Left ventricle myocardium inferior (tissue), 1 donor: ENCODE data around the gene OAT. TPM values are rescaled to one million over a fixed set of nuclear protein-coding genes. Genes with fewer than 3 reads are reported as not detected.

Source experiments
- DNase-seq: peaks from one replicate; pipeline ENCODE4 v3.0.0-alpha.2; 2020
- H3K27ac ChIP-seq: fragments of 200-600 bp; replicated peaks from 2 replicates; pipeline ENCODE4 v1.8.0; 2021
- H3K27me3 ChIP-seq: fragments of 200-600 bp; 2 replicates; pipeline ENCODE4 v1.8.0; 2021; ENCODE audit warnings: low read depth
- H3K36me3 ChIP-seq: fragments of 200-600 bp; 2 replicates; pipeline ENCODE4 v1.8.0; 2021
- H3K4me1 ChIP-seq: fragments of 200-600 bp; 2 replicates; pipeline ENCODE4 v1.8.0; 2021
- H3K4me3 ChIP-seq: fragments of 200-600 bp; 2 replicates; pipeline ENCODE4 v1.8.0; 2021; ENCODE audit warnings: mild to moderate bottlenecking, moderate library complexity
- H3K9me3 ChIP-seq: fragments of 200-600 bp; replicated peaks from 2 replicates; pipeline ENCODE4 v1.8.0; 2021
- intact Hi-C: fragments of 100-400 bp; cut with micrococcal nuclease; formaldehyde crosslinking; loops from one replicate; pipeline ENCODE4 v1.11.0; 2022
- total RNA-seq: library from RNA; stranded (reverse); fragmentation: NEBNext Ultra II Directional; extraction: Animal tissue kit (Norgen Biotek cat#: 25700); gene quantifications from one replicate; pipeline ENCODE4 v1.2.1, GENCODE V29; 2021
- TF ChIP-seq, protein P1 (sequence below): fragments of 200-600 bp; IDR thresholded peaks from 2 replicates; pipeline ENCODE4 v1.8.0; 2021; ENCODE audit warnings: antibody characterized with exemption, mild to moderate bottlenecking, borderline replicate concordance
- donor health status: DM: no; HTN: yes; CAD: no; lungs with severe emphysema.

Gene OAT
- total RNA-seq, 1 donor from 2014 or later = 24.3 TPM

DNA sequence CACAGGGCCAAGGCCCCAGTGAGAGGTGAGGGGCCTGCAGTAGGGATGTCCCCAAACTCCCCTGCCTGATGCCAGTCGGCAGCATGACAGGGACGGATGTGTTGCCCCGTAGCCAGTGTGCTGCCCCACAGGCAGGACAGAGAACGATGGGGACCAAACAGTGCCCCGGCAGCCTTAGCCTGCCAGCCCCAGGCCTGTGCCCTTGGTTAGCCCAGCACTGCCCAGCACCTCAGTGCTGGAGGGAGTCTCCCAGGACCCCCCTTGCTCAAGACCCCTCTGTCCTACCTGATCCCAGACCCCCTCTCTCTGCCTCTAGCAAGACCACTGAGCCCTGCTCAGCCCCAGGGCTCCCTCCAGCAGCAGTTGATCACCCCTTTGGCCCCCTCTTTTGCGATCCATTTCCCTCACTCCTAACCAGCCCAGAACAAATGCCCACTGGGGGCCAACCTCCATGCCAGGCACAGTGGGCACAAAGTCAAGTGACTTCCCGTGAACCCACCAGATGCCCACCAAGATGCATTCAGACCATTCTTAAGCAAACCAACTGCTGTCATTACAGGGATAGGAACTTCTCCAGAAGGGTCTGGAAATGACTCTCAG lies 34.0 kb downstream of the OAT start:
- no peak for DNase-seq
- no peak overlapping the region for H3K27ac ChIP-seq
- peaks cover 10% of the 10 kb centered on the region for H3K4me1 ChIP-seq
- intact Hi-C loops = no loop called here
- no peaks in the 10 kb centered on the region for H3K36me3 ChIP-seq
- no peak overlapping the region for H3K4me3 ChIP-seq
- TF ChIP-seq, protein P1, sequence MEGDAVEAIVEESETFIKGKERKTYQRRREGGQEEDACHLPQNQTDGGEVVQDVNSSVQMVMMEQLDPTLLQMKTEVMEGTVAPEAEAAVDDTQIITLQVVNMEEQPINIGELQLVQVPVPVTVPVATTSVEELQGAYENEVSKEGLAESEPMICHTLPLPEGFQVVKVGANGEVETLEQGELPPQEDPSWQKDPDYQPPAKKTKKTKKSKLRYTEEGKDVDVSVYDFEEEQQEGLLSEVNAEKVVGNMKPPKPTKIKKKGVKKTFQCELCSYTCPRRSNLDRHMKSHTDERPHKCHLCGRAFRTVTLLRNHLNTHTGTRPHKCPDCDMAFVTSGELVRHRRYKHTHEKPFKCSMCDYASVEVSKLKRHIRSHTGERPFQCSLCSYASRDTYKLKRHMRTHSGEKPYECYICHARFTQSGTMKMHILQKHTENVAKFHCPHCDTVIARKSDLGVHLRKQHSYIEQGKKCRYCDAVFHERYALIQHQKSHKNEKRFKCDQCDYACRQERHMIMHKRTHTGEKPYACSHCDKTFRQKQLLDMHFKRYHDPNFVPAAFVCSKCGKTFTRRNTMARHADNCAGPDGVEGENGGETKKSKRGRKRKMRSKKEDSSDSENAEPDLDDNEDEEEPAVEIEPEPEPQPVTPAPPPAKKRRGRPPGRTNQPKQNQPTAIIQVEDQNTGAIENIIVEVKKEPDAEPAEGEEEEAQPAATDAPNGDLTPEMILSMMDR = no peak
- peaks cover 39% of the 10 kb centered on the region for H3K27me3 ChIP-seq
- H3K9me3 ChIP-seq = no peaks in the 10 kb centered on the region

- H3K27ac ChIP-seq = no peak overlapping the region
- no peak for DNase-seq
- H3K4me3 ChIP-seq = no peak overlapping the region
- intact Hi-C loops = no loop called here
- TF ChIP-seq, protein P1 = no peak
- no peaks in the 10 kb centered on the region for H3K9me3 ChIP-seq
- H3K4me1 ChIP-seq = peaks cover 6% of the 10 kb centered on the region
- no peaks in the 10 kb centered on the region for H3K36me3 ChIP-seq
- H3K27me3 ChIP-seq = peaks cover 44% of the 10 kb centered on the region
Measured at GRCh38 chr10:124384172-124384571, 34.6 kb downstream of the OAT start.

GRCh38 chr10:124383496-124383895 lies 35.2 kb downstream of the OAT start:
- H3K27ac ChIP-seq = no peak overlapping the region
- H3K9me3 ChIP-seq = no peaks in the 10 kb centered on the region
- intact Hi-C loops = no loop called here
- TF ChIP-seq, protein P1 = no peak
- no peak for DNase-seq
- peaks cover under 1% of the 10 kb centered on the region for H3K4me1 ChIP-seq
- H3K36me3 ChIP-seq = no peaks in the 10 kb centered on the region
- H3K4me3 ChIP-seq = no peak overlapping the region
- H3K27me3 ChIP-seq = peaks cover 51% of the 10 kb centered on the region

DNA sequence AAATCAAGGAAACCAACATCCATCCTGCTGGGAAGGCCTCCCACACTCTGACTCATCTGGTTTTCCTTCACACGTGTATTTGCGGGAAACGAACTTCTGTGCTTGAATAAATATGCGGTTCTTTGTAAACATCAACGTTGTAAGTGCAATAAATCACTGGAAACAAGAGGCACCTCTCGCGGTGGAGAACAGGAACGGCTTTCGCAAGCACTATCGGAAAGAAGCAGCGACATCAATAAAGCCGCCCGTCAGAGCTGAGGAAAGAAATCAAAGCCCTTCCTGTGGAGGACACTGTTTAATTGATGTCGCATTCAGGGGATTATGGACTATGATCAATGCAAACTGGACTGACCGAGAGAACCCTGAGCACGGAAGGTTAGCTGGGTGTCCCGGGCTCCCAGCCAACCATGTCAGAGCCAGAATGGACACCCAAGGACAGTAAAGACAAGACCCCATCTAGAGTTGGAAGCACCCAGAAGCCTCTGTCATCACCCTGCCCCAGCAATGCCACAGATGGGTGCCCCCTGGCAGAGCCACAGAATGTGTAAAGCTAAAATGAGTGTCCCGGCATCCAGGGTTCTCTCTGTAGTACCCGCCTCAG lies 37.6 kb downstream of the OAT start:
- Histone ChIP-seq H3K4me3 (no peak overlapping the region), H3K27me3 (peaks cover 70% of the 10 kb centered on the region), H3K27ac (no peak overlapping the region), H3K4me1 (no peaks in the 10 kb centered on the region), H3K36me3 (no peaks in the 10 kb centered on the region), H3K9me3 (no peaks in the 10 kb centered on the region)
- intact Hi-C loops = no loop called here
- TF ChIP-seq, protein P1 = no peak
- DNase-seq = no peak

- no peak overlapping the region for H3K4me3 ChIP-seq
- no peak overlapping the region for H3K27ac ChIP-seq
- no peaks in the 10 kb centered on the region for H3K9me3 ChIP-seq
- no peaks in the 10 kb centered on the region for H3K36me3 ChIP-seq
- TF ChIP-seq, protein P1 = no peak
- peaks cover 70% of the 10 kb centered on the region for H3K27me3 ChIP-seq
- no peaks in the 10 kb centered on the region for H3K4me1 ChIP-seq
- intact Hi-C loops = no loop called here
- no peak for DNase-seq
Measured at GRCh38 chr10:124380256-124380995, 38.3 kb downstream of the OAT start.
